Measurements from ENCODE around the gene PARL. TPM values are rescaled to one million over a fixed set of nuclear protein-coding genes. Genes with fewer than 3 reads are reported as not detected.
"Not testable (repeated sequence)": the region's sequence is repeated elsewhere in the genome, so short reads cannot be mapped to it uniquely, and the experiment has no call there.

Gene PARL
- total and polyA plus RNA-seq, 11 donors = 37.9 to 86.9 (median 53.8) TPM

DNA sequence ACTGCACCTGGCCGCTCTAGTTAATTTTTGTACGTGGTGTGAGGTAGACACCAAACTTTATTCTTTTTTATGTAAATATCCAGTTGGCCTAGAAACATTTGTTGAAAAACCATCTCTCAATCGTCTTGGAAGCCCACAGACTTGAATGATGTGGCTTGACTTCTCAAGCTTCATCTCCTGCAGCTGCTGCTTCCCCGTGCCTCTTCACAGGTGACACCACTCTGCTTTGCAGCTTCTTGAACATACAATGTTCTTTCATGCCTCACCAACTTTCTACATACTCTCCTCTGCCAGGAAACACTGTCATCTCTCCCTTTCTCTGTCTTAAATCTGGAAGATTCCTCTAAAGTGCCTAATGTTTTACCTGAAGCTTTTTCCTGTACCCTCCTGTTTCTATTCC lies 94.9 kb downstream of the PARL start:
- whole genome bisulfite sequencing, 4 donors = 91 to 97% (median 93%) methylated on average over 4 of the region's 4 CpGs
- peaks cover 0 to 3% (median 0%) of the 10 kb centered on the region in 12 donors for H3K4me1 ChIP-seq
- no peaks in the 10 kb centered on the region for H3K27me3 ChIP-seq
- TF ChIP-seq, protein P1, sequence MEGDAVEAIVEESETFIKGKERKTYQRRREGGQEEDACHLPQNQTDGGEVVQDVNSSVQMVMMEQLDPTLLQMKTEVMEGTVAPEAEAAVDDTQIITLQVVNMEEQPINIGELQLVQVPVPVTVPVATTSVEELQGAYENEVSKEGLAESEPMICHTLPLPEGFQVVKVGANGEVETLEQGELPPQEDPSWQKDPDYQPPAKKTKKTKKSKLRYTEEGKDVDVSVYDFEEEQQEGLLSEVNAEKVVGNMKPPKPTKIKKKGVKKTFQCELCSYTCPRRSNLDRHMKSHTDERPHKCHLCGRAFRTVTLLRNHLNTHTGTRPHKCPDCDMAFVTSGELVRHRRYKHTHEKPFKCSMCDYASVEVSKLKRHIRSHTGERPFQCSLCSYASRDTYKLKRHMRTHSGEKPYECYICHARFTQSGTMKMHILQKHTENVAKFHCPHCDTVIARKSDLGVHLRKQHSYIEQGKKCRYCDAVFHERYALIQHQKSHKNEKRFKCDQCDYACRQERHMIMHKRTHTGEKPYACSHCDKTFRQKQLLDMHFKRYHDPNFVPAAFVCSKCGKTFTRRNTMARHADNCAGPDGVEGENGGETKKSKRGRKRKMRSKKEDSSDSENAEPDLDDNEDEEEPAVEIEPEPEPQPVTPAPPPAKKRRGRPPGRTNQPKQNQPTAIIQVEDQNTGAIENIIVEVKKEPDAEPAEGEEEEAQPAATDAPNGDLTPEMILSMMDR (IDR thresholded peaks at IDR 0.05) = no peak
- no peak for TF ChIP-seq POLR2A (IDR thresholded peaks at IDR 0.05)
- DNase-seq = no peak
- no peak overlapping the region for H3K27ac ChIP-seq
- no peak for ATAC-seq
- H3K9me3 ChIP-seq = no peaks in the 10 kb centered on the region
- H3K4me3 ChIP-seq = no peak overlapping the region
- intact Hi-C loops (cut with DNase I) = no loop called here
- H3K36me3 ChIP-seq = peaks cover 0 to 96% (median 87%) of the 10 kb centered on the region in 9 donors

DNA sequence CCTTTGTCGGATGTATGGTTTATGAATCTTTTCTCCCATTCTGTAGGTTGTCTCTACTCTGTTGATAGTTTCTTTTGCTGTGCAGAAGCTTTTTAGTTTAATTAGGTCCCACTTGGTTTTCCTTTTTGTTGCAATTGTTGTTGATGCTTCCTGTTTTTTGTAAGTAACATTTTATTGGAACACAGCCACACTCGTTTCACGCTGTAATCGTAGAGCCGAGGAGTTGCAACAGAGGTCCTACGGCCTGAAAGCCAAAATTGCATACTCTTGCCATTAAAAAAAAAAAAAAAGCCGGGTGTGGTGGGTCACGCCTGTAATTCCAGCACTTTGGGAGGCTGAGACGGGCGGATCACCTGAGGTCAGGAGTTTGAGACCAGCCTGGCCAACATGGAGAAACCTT lies 100.2 kb downstream of the PARL start:
- H3K27me3 ChIP-seq; H3K9me3 ChIP-seq; ATAC-seq; intact Hi-C loops (cut with DNase I); H3K4me3 ChIP-seq; DNase-seq: not testable (repeated sequence)
- H3K4me1 ChIP-seq = peaks cover 0 to 36% (median 5%) of the 10 kb centered on the region in 12 donors
- H3K36me3 ChIP-seq = peaks cover 0 to 88% (median 80%) of the 10 kb centered on the region in 9 donors
- H3K27ac ChIP-seq = peak overlapping the region in 1 of 12 donors; percentile 66
- WGBS, 4 donors = 77 to 91% (median 77%) methylated on average over 10 of the region's 10 CpGs

DNA sequence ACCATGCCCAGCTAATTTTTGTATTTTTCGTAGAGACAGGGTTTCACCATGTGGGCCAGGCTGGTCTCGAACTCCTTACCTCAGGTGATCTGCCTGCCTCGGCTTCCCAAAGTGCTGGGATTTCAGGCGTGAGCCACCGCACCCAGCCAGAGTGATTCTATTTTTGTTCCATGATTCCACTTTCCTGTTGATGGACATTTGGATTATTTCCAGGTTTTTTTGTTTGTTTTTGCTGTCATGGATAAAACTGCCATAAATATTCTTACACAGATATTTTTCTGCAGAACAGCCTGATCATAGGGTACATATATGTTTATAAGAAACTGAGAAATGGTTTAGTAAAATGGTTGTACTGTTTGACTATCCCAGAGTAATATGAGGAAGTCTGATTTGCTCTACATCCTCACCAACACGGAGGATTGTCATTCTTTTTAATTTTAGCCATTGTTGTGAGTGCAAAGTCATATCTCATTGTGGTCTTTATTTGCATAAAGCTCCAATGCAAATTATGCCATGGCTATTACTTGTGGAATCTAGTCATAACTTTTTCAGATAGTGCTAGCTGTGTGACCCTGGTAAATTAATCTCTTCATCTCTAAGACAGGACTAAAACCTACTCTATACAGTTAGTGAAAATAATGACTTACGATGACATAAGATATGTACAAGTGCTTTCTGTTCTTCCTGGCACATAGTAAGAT lies 102.0 kb downstream of the PARL start:
- intact Hi-C loops (cut with DNase I) = no loop called here
- peaks cover 0 to 95% (median 80%) of the 10 kb centered on the region in 9 donors for H3K36me3 ChIP-seq
- peaks cover 0 to 36% (median 5%) of the 10 kb centered on the region in 12 donors for H3K4me1 ChIP-seq
- no peaks in the 10 kb centered on the region for H3K27me3 ChIP-seq
- no peaks in the 10 kb centered on the region for H3K9me3 ChIP-seq
- ATAC-seq = no peak
- no peak for TF ChIP-seq POLR2A (IDR thresholded peaks at IDR 0.05)
- TF ChIP-seq, protein P1 (IDR thresholded peaks at IDR 0.05) = no peak
- WGBS, 4 donors = 52 to 53% (median 53%) methylated on average over 7 of the region's 7 CpGs
- no peak overlapping the region for H3K27ac ChIP-seq
- no peak overlapping the region for H3K4me3 ChIP-seq
- no peak for DNase-seq

DNA sequence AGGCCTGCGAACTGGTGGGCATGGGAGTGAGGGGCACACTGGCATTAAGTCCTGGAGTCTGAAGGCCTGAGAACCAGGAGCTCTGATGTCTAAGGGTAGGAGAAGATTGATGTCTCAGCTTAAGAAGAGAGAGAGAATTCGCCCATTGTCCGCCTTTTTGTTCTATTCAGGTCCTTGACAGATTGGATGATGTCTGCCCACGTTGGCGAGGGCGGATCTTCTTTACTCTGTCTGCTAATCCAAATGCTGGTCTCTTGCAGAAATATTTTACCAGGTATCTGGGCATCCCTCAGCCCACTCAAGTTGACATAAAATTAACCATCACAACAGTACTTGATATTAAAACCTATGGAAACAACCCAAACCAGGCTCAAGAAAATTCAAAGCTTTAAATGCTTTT lies 103.4 kb downstream of the PARL start:
- Histone ChIP-seq H3K9me3 (no peaks in the 10 kb centered on the region), H3K4me1 (peaks cover 0 to 43% (median 6%) of the 10 kb centered on the region in 12 donors), H3K27ac (no peak overlapping the region), H3K4me3 (no peak overlapping the region), H3K27me3 (no peaks in the 10 kb centered on the region), H3K36me3 (peaks cover 0 to 95% (median 80%) of the 10 kb centered on the region in 9 donors)
- DNase-seq (no peak), ATAC-seq (no peak)
- 94 to 96% (median 96%) methylated on average over 6 of the region's 6 CpGs for WGBS, 4 donors
- TF ChIP-seq, protein P1 (IDR thresholded peaks at IDR 0.05) = no peak
- no peak for TF ChIP-seq POLR2A (IDR thresholded peaks at IDR 0.05)
- intact Hi-C loops (cut with DNase I) = no loop called here

Data from heart left ventricle (tissue), 16 donors.